CD4-positive, alpha-beta T cell treated with Interleukin-6 at 100 ng/mL for 8 hours (primary cell): ENCODE results near the gene ZDHHC11B.

Experiments
- DNase-seq: peaks from one replicate; pipeline ENCODE4 v3.0.0-alpha.2; 2020; ENCODE audit warnings: mixed read lengths, low spot score

ZDHHC11B gene

GRCh38 chr5:660491-661030, 124.0 kb downstream of the ZDHHC11B start:
- DNase-seq, result no peak
